ENCODE results near the gene GRPEL2. TPM values are rescaled to one million over a fixed set of nuclear protein-coding genes. Genes with fewer than 3 reads are reported as not detected.

Gene GRPEL2
- total RNA-seq, 2 donors from 2014 or later, result 21.2 to 33.0 TPM

DNA sequence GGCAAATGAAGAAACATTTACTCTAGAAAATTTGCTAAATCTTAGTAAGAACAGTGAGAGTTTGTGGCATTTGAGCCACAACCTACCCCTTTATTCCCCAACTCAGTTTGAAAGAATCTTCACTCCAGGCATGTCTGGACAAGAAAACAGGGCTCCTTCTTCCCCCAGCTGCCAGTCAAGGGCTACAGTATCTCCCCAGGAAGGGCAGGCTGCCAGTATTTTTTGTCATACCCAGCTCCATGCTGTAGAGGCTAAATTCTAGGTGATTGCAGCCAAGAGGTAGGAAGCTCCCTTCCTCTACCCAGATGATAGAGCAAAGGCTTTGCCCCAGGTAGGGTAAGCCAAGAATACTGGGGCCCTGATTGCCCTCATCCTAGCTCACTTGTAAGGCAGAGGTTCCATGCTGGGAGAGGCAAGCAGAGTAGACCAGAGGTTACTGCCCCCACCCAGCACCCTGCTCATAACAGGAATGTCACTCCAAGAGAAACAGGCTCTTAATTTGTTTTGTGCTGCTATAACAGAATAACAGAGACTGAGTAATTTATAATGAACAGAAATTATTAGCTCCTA is 20.0 kb upstream of the GRPEL2 start:
- no peaks in the 10 kb centered on the region for H3K27me3 Mint-ChIP-seq
- ATAC-seq, result no peak
- H3K4me1 Mint-ChIP-seq, result peaks cover 4% of the 10 kb centered on the region
- H3K4me3 Mint-ChIP-seq, result no peak overlapping the region
- DNase-seq, result no peak
- no peaks in the 10 kb centered on the region for H3K36me3 Mint-ChIP-seq (ENCODE audit: low read depth)
- H3K27ac Mint-ChIP-seq, result no peak overlapping the region
- H3K9me3 ChIP-seq (ENCODE audit: control insufficient read depth, low read length, poor library complexity, severe bottlenecking), result no peaks in the 10 kb centered on the region

DNA sequence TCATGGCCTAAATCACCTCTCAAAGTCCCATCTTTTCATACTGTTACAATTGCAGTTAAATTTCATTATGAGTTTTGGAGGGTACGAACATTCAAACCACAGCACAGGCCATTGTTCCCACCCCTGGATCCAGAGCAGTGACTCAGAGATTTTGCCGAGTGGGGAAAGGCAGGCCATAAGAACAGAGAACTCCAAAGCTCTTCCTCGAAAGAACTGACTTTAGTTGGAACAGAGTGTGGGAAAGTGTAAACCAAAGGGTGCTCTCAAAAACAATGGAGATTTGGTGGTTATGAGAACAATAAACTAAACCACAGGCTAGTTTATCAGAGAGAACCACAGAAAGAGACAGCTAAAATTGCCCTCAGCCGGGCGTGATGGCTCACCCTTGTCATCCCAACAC is 19.4 kb upstream of the GRPEL2 start:
- Mint-ChIP-seq H3K36me3 (ENCODE audit: low read depth) (no peaks in the 10 kb centered on the region), H3K27me3 (no peaks in the 10 kb centered on the region), H3K4me1 (peaks cover 4% of the 10 kb centered on the region), H3K27ac (no peak overlapping the region), H3K4me3 (no peak overlapping the region)
- H3K9me3 ChIP-seq (ENCODE audit: control insufficient read depth, low read length, poor library complexity, severe bottlenecking), result no peaks in the 10 kb centered on the region
- DNase-seq (no peak), ATAC-seq (no peak)

DNA sequence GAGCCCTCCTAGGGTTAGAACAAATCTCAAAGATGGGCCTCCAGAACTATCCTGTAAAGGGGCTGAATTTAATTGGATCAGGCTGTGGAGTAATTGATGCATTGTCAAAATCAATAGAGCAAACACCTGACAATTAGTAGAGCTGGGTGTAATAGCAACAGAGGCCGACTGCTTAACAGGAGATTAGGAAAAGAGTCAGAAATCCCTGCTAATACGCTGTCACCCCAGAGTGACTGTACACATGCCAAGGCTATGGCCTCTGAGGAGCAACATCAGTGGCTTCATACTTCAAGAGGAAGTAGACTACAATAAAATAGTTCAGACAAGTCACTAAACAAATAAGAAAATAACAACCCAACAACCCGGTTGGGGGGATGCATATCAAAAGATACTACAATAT is 18.7 kb upstream of the GRPEL2 start:
- H3K4me1 Mint-ChIP-seq, result peaks cover 4% of the 10 kb centered on the region
- H3K27me3 Mint-ChIP-seq, result no peaks in the 10 kb centered on the region
- H3K9me3 ChIP-seq (ENCODE audit: control insufficient read depth, low read length, poor library complexity, severe bottlenecking), result no peaks in the 10 kb centered on the region
- H3K27ac Mint-ChIP-seq, result no peak overlapping the region
- no peaks in the 10 kb centered on the region for H3K36me3 Mint-ChIP-seq (ENCODE audit: low read depth)
- ATAC-seq (no peak), DNase-seq (no peak)
- no peak overlapping the region for H3K4me3 Mint-ChIP-seq

DNA sequence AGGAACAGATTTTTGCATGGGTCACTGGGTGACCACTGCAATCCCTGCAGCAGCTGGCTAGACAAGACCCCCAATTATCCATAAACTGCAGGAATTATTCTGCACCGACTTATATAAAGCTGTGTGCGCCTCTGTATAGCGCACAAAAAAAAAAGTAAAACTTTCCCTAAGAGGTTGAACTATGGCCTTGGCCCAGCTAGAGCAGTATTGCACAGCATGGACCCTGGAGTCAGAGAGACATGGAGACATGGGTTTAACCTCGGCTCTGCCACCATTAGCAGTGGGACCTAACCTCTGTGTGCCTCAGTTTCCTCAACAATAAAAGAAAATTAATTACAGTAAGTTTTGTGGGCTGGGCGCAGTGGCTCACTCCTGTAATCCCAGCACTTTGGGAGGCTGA is 17.1 kb upstream of the GRPEL2 start:
- Mint-ChIP-seq H3K36me3 (ENCODE audit: low read depth) (no peaks in the 10 kb centered on the region), H3K27ac (no peak overlapping the region), H3K4me1 (peaks cover 4% of the 10 kb centered on the region), H3K4me3 (no peak overlapping the region), H3K27me3 (no peaks in the 10 kb centered on the region)
- no peak for DNase-seq
- no peaks in the 10 kb centered on the region for H3K9me3 ChIP-seq (ENCODE audit: control insufficient read depth, low read length, poor library complexity, severe bottlenecking)
- ATAC-seq, result no peak

DNA sequence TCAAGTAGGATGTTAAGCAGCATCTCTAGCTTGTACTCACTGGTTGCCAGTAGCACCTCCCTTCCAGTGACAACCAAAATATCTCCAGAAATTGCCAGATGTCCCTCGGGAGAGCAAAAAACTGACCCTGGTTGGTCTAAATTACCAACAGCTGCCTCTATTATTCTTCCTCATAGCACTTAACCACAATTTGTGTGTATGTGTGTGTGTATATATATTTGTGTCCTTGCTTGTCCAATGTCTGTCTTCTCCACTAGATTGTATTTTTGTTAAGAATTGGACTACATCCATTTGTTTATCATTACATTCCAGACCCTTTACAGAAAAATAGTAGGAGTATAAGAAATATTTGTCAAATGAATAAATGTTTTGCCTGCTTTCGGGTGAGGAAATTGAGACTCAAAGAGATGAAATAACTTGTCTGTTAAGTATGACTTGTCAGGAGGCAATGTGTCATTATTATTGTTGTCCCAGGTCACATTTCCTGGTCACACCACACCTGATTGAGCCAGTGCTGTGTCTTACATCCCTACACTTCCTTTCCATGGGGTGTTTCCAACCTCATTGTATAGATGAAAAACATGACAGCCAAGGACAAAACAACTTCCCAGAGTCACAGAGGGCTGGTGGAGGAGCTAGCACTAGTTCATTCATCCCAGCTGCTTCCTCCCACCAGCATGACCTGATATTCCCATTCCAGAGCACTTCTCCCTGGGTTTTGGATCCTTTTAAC is 11.4 kb upstream of the GRPEL2 start:
- no peak for DNase-seq
- H3K4me1 Mint-ChIP-seq, result peaks cover 5% of the 10 kb centered on the region
- H3K9me3 ChIP-seq (ENCODE audit: control insufficient read depth, low read length, poor library complexity, severe bottlenecking), result no peaks in the 10 kb centered on the region
- no peak overlapping the region for H3K4me3 Mint-ChIP-seq
- H3K27ac Mint-ChIP-seq, result no peak overlapping the region
- no peak for ATAC-seq
- peaks cover 3% of the 10 kb centered on the region for H3K36me3 Mint-ChIP-seq (ENCODE audit: low read depth)
- peaks cover 5% of the 10 kb centered on the region for H3K27me3 Mint-ChIP-seq

DNA sequence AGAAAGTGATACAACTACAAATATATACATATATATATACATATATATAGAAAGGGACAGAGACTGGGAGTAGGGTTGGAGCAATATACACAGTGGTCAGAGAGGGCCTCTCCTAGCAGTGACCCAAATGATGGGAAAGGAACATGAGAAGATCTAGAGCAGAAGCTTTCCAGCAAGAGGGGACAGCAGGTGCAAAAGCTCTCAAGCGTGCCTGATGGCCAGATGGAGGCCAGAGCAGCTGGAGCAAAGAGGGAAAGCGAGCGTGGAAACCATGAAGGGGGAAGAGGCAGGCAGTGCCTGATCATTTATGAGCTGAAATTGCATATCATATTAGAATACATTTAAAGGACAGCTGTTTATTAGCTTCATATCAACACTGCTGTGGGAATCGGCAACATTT is 7.6 kb upstream of the GRPEL2 start:
- no peak for ATAC-seq
- peaks cover 5% of the 10 kb centered on the region for H3K27me3 Mint-ChIP-seq
- DNase-seq, result no peak
- H3K4me3 Mint-ChIP-seq, result no peak overlapping the region
- no peaks in the 10 kb centered on the region for H3K9me3 ChIP-seq (ENCODE audit: control insufficient read depth, low read length, poor library complexity, severe bottlenecking)
- no peak overlapping the region for H3K27ac Mint-ChIP-seq
- H3K4me1 Mint-ChIP-seq, result peaks cover 3% of the 10 kb centered on the region
- peaks cover 3% of the 10 kb centered on the region for H3K36me3 Mint-ChIP-seq (ENCODE audit: low read depth)

DNA sequence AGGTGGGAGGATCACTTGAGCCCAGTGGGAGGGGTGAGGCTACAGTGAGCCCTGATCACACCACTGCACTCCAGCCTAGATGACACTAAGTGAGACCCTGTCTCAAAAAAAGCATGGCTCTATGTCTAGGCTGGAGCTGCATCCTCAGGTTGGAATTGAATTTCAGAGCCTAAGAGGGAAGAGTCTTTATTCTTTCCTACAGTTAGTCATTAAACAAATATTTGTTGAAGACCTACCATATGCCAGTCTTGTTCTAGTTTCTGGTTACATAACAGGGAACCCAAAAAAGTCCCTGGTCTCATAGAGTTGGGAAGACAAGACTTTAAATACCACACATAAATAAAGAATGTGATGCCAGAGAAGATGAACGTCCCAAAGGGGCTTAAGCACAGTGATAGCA is 6.9 kb upstream of the GRPEL2 start:
- H3K4me1 Mint-ChIP-seq, result peaks cover 5% of the 10 kb centered on the region

DNA sequence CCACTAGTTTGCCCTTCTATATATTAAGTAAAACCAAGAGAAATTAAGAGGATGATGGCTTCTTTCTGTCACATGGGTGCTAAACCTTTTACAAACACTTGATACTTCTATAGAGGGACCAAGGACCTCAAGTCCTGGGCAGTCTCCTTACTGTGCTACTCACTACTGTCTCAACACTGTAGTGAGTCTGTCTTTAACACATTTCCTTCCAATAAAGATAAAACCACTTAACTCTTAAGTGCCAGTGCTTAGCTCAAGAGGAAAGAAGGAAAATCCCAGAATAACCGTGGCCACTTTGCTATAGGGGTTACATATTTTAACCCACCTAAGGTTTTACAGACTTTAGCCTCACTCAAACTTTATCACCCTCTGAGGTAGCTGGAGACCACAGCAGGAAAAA is 4.4 kb upstream of the GRPEL2 start:
- peaks cover 19% of the 10 kb centered on the region for H3K4me1 Mint-ChIP-seq

More for the DNA sequence above, 6.9 kb upstream of the GRPEL2 start:
- Mint-ChIP-seq H3K36me3 (ENCODE audit: low read depth) (peaks cover 3% of the 10 kb centered on the region), H3K27ac (no peak overlapping the region), H3K4me3 (no peak overlapping the region), H3K27me3 (peaks cover 5% of the 10 kb centered on the region)
- H3K9me3 ChIP-seq (ENCODE audit: control insufficient read depth, low read length, poor library complexity, severe bottlenecking), result no peaks in the 10 kb centered on the region
- no peak for DNase-seq
- no peak for ATAC-seq

DNA sequence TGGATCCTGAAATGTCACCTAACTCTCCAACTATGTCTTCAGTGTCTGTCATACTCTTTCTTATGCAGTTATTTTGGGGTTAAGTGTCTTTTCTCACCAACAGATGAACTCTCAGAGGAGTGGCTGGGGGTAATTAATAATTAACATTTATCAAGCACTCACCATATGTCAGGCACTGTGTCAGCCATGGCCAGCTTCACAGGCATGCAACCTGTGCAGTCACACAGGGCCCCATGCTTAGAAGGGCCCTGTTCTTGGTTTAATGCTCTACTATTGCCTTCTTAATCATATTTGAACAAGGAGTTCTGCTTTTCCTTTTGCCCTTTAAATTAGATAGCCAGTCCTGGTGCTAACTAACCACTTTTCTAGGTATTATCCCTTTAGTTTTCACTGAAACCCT is 3.4 kb upstream of the GRPEL2 start:
- no peak for DNase-seq
- no peak overlapping the region for H3K4me3 Mint-ChIP-seq
- peaks cover 5% of the 10 kb centered on the region for H3K27me3 Mint-ChIP-seq
- H3K36me3 Mint-ChIP-seq (ENCODE audit: low read depth), result peaks cover 3% of the 10 kb centered on the region
- peaks cover 23% of the 10 kb centered on the region for H3K4me1 Mint-ChIP-seq
- no peak overlapping the region for H3K27ac Mint-ChIP-seq
- no peaks in the 10 kb centered on the region for H3K9me3 ChIP-seq (ENCODE audit: control insufficient read depth, low read length, poor library complexity, severe bottlenecking)
- ATAC-seq, result no peak

More for the DNA sequence above, 4.4 kb upstream of the GRPEL2 start:
- ATAC-seq (no peak), DNase-seq (no peak)
- Mint-ChIP-seq H3K36me3 (ENCODE audit: low read depth) (peaks cover 3% of the 10 kb centered on the region), H3K27ac (no peak overlapping the region), H3K4me3 (no peak overlapping the region), H3K27me3 (peaks cover 5% of the 10 kb centered on the region)
- H3K9me3 ChIP-seq (ENCODE audit: control insufficient read depth, low read length, poor library complexity, severe bottlenecking), result no peaks in the 10 kb centered on the region

DNA sequence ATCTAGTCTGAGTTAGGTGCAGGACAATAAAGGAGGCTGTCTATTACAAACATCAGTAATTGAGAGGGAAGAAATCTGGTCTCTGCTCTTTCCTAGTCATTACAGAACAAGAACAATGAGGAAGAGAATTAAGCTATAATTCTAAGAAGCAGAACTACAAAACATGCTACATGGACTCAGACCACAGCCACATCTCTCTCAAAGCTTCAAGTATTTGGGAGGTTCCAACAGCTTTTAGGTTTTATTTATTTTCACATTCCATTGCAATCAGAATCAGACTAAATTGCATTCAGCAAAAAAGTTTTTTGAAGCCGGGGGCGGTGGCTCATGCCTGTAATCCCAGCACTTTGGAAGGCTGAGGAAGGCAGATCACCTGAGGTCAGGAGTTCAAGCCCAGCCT is 1.1 kb upstream of the GRPEL2 start:
- no peaks in the 10 kb centered on the region for H3K9me3 ChIP-seq (ENCODE audit: control insufficient read depth, low read length, poor library complexity, severe bottlenecking)
- no peak overlapping the region for H3K4me3 Mint-ChIP-seq
- H3K36me3 Mint-ChIP-seq (ENCODE audit: low read depth), result peaks cover 5% of the 10 kb centered on the region
- ATAC-seq (no peak), DNase-seq (no peak)
- peak overlapping the region; percentile 95 for H3K27ac Mint-ChIP-seq
- H3K27me3 Mint-ChIP-seq, result no peaks in the 10 kb centered on the region
- peaks cover 41% of the 10 kb centered on the region for H3K4me1 Mint-ChIP-seq

DNA sequence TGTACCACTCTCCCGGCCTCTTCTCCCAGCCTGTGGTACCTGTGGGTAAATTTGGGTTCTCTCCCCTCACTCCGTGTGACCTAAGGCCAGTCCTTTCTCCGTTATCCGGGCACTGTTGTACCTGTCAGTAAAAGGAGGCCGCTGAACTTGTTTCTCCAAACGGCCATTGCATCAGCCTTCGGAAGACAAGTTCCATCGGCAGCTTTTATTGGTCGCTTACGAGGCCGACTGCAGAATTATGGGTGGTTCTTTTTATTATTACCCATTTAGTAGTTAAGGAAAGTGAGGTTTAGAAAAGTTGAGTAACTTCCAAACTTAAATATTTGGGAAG is 558 bp downstream of the GRPEL2 start:
- Mint-ChIP-seq H3K4me1 (peaks cover 55% of the 10 kb centered on the region), H3K36me3 (ENCODE audit: low read depth) (peaks cover 14% of the 10 kb centered on the region), H3K27me3 (no peaks in the 10 kb centered on the region), H3K27ac (peak overlapping the region; percentile 95), H3K4me3 (peak overlapping the region; percentile 94)
- no peaks in the 10 kb centered on the region for H3K9me3 ChIP-seq (ENCODE audit: control insufficient read depth, low read length, poor library complexity, severe bottlenecking)
- DNase-seq (no peak), ATAC-seq (peak; percentile 3)

DNA sequence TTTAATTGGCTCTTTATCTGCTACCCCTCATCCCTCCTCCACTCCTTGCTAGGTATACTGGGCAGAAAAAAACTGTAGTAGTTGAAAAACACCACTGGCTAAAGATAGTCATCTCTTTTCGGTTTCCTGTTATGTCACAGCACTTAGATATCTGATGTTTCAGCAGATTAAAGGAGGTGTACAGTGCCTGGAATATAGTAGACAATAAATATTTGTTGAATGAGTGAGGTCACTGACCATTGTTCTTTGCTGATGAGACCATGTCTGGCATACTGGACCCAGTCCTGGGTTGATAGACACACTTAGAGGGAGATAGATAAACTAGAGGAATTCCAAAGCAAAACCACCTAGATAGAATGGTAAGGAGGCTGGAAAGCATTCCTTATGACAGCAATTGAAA is 3.2 kb downstream of the GRPEL2 start:
- Mint-ChIP-seq H3K27me3 (no peaks in the 10 kb centered on the region), H3K36me3 (ENCODE audit: low read depth) (peaks cover 18% of the 10 kb centered on the region), H3K4me1 (peaks cover 64% of the 10 kb centered on the region), H3K4me3 (peak overlapping the region; percentile 92), H3K27ac (peak overlapping the region; percentile 95)
- ATAC-seq (peak; percentile 77), DNase-seq (no peak)
- H3K9me3 ChIP-seq (ENCODE audit: control insufficient read depth, low read length, poor library complexity, severe bottlenecking), result no peaks in the 10 kb centered on the region

DNA sequence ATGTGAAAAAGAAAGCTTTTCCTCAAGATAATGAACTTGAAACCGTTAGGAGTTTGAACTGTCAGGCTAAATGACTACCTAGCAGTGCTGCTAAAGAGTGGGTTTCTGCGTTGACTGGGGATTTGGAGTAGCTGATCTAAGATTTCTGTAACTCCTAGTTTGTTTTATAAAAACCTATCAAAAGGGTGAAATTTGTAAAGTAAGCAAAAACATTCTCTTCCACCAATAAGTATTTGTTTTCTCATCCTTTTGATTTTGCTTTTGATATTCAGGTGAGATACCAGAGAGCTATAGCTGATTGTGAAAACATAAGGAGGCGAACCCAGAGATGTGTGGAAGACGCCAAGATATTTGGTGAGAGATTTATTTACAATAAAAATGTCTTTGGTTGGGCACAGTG is 4.1 kb downstream of the GRPEL2 start:
- H3K36me3 Mint-ChIP-seq (ENCODE audit: low read depth), result peaks cover 21% of the 10 kb centered on the region
- no peaks in the 10 kb centered on the region for H3K27me3 Mint-ChIP-seq
- peak overlapping the region; percentile 95 for H3K27ac Mint-ChIP-seq
- H3K4me3 Mint-ChIP-seq, result peak overlapping the region; percentile 92
- H3K9me3 ChIP-seq (ENCODE audit: control insufficient read depth, low read length, poor library complexity, severe bottlenecking), result no peaks in the 10 kb centered on the region
- ATAC-seq, result no peak
- peaks cover 62% of the 10 kb centered on the region for H3K4me1 Mint-ChIP-seq
- DNase-seq, result no peak

DNA sequence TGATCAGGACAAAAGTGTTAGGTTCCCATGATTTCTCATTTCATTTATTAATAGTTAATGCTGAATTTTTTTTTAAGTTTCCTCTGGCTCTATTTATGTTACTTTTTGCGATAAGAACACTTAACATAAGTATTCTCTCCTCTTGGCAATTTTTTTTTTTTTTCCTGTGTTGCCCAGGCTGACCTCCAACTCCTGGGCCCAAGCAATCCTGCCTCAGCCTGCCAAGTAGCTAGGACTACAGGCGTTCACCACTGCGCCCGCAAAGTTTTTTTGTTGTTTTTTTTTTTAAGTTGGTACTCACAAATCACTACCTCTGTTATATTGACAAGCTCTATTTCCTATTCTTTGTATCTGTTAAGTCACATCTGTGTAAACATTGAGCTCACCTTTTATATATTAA is 6.9 kb downstream of the GRPEL2 start:
- Mint-ChIP-seq H3K27ac (peak overlapping the region; percentile 91), H3K4me3 (peak overlapping the region; percentile 52), H3K4me1 (peaks cover 63% of the 10 kb centered on the region), H3K36me3 (ENCODE audit: low read depth) (peaks cover 26% of the 10 kb centered on the region), H3K27me3 (no peaks in the 10 kb centered on the region)
- ATAC-seq (no peak), DNase-seq (no peak)
- no peaks in the 10 kb centered on the region for H3K9me3 ChIP-seq (ENCODE audit: control insufficient read depth, low read length, poor library complexity, severe bottlenecking)
